SK-N-SH treated with all-trans-retinoic acid at 6 μM for 48 hours (cell line): ENCODE measurements around the gene S100B.

Source experiments
- ISL1 ChIP-seq: fragments of 250-450 bp; sonication (Bioruptor Pico); IDR thresholded peaks from 2 replicates; pipeline ENCODE4 v2.1.2; 2022; ENCODE audit warnings: mild to moderate bottlenecking, moderate library complexity
- OSR1 ChIP-seq: fragments of 250-450 bp; sonication (Bioruptor Pico); IDR thresholded peaks from 2 replicates; pipeline ENCODE4 v1.8.0; 2022; ENCODE audit warnings: moderate library complexity, mild to moderate bottlenecking, inconsistent platforms
- ZFP3 ChIP-seq: fragments of 250-450 bp; sonication (Bioruptor Pico); IDR thresholded peaks from 2 replicates; pipeline ENCODE4 v1.5.0; 2020; ENCODE audit warnings: mild to moderate bottlenecking, moderate library complexity
- ZFP30 ChIP-seq: fragments of 450-650 bp; formaldehyde crosslinking; IDR thresholded peaks from 2 replicates; pipeline ENCODE4 v1.5.0; 2022; ENCODE audit warnings: mild to moderate bottlenecking, moderate library complexity
- TF ChIP-seq, protein P1 (sequence below): fragments of 250-450 bp; sonication (Bioruptor Pico); IDR thresholded peaks from 2 replicates; pipeline ENCODE4 v1.5.0; 2020; ENCODE audit warnings: mild to moderate bottlenecking, moderate library complexity
- TF ChIP-seq, protein P2 (sequence below): fragments of 250-450 bp; sonication (Bioruptor Pico); IDR thresholded peaks from 2 replicates; pipeline ENCODE4 v1.8.0; 2020; ENCODE audit warnings: mild to moderate bottlenecking, moderate library complexity, borderline replicate concordance

DNA sequence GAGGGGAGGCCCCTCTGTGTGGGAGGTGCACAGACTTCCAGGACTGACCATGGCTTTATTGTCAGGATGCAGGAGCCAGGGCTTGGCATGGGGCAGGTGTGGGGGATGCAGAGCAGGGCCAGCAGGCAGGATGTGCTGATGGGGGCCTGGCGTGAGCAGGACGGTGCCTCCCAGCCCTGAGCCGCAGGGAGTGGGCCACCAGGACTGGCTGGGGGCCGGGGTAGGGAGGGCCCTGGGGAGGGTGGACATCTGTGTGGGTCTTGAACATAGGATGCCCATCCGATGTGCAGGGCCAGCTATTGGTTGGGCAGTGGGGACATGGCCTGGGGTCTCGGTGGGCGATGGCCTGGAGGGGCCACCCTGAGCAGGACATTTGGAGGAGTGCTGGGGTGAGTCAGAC lies 46.2 kb upstream of the S100B start:
- TF ChIP-seq ZFP3 (CRISPR knock-in tag) = no peak
- TF ChIP-seq, protein P1, sequence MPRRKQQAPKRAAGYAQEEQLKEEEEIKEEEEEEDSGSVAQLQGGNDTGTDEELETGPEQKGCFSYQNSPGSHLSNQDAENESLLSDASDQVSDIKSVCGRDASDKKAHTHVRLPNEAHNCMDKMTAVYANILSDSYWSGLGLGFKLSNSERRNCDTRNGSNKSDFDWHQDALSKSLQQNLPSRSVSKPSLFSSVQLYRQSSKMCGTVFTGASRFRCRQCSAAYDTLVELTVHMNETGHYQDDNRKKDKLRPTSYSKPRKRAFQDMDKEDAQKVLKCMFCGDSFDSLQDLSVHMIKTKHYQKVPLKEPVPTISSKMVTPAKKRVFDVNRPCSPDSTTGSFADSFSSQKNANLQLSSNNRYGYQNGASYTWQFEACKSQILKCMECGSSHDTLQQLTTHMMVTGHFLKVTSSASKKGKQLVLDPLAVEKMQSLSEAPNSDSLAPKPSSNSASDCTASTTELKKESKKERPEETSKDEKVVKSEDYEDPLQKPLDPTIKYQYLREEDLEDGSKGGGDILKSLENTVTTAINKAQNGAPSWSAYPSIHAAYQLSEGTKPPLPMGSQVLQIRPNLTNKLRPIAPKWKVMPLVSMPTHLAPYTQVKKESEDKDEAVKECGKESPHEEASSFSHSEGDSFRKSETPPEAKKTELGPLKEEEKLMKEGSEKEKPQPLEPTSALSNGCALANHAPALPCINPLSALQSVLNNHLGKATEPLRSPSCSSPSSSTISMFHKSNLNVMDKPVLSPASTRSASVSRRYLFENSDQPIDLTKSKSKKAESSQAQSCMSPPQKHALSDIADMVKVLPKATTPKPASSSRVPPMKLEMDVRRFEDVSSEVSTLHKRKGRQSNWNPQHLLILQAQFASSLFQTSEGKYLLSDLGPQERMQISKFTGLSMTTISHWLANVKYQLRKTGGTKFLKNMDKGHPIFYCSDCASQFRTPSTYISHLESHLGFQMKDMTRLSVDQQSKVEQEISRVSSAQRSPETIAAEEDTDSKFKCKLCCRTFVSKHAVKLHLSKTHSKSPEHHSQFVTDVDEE = no peak
- no peak for TF ChIP-seq ISL1 (CRISPR knock-in tag)
- TF ChIP-seq ZFP30 (CRISPR knock-in tag) = no peak
- TF ChIP-seq, protein P2, sequence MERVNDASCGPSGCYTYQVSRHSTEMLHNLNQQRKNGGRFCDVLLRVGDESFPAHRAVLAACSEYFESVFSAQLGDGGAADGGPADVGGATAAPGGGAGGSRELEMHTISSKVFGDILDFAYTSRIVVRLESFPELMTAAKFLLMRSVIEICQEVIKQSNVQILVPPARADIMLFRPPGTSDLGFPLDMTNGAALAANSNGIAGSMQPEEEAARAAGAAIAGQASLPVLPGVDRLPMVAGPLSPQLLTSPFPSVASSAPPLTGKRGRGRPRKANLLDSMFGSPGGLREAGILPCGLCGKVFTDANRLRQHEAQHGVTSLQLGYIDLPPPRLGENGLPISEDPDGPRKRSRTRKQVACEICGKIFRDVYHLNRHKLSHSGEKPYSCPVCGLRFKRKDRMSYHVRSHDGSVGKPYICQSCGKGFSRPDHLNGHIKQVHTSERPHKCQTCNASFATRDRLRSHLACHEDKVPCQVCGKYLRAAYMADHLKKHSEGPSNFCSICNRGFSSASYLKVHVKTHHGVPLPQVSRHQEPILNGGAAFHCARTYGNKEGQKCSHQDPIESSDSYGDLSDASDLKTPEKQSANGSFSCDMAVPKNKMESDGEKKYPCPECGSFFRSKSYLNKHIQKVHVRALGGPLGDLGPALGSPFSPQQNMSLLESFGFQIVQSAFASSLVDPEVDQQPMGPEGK (CRISPR knock-in tag) = no peak
- no peak for TF ChIP-seq OSR1 (CRISPR knock-in tag)
